HG02798 (cell line): ENCODE results near the gene THBS1.

ENCODE experiments used
- ATAC-seq: cut with Tn5 transposase; IDR thresholded peaks from one replicate; pipeline ENCODE4 v1.9.1; 2021; ENCODE audit warnings: mild to moderate bottlenecking; ENCODE audit not compliant: unreplicated experiment, poor library complexity

The THBS1 gene

DNA sequence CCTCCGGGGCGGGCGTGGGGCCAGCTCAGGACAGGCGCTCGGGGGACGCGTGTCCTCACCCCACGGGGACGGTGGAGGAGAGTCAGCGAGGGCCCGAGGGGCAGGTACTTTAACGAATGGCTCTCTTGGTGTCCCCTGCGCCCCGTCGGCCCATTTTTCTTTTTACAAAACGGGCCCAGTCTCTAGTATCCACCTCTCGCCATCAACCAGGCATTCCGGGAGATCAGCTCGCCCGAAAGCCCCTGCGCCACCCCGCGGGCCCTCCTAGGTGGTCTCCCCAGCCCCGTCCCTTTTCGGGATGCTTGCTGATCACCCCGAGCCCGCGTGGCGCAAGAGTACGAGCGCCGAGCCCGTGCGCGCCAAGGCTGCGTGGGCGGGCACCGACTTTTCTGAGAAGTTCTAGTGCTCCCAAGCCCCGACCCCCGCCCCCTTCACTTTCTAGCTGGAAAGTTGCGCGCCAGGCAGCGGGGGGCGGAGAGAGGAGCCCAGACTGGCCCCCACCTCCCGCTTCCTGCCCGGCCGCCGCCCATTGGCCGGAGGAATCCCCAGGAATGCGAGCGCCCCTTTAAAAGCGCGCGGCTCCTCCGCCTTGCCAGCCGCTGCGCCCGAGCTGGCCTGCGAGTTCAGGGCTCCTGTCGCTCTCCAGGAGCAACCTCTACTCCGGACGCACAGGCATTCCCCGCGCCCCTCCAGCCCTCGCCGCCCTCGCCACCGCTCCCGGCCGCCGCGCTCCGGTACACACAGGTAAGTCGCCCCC lies at the start of gene THBS1:
Gene THBS1 (plus strand): TSS at position 595 of the 757 bp plus-strand sequence. CDS start 779 bp downstream, outside the sequence.
- ATAC-seq = peak; percentile 7

DNA sequence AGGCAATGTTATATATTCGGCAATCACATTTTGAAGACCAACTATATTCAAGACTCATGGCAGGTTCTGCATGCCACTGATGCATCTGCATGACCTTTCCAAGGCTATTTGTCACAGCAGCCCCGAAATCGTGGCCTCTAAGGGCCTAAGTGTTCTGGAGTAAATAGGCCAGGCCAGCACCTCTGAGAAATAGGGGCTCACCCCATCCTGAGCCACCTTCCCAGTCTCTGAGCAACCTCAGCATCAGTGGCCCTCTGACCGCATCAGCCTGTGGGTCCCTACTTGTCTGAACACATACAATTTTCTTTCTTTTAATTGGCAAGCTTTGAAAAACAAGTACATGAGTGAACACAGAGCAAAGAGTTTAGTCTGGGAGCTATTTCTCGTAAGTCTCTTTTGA lies 45.9 kb upstream of the THBS1 start:
- ATAC-seq = no peak

DNA sequence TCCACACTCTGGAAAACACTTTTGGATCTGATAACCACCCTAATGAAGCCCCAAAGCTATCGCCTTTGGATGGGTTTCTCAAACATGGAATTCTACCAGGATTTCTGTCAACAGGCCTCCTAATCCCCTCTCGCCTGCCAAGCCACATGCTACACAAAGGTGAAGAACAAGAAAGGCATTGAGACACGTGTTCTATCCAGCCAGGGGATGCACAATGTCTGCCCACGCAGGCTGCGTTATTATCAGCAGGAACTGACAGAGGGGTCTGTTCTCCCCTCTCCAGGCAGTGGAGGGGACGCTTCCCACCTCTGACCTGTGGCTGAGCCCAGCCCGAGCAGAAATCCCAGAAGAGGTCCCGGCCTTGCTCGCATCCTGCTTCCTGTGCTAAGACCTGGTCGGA lies 45.4 kb upstream of the THBS1 start:
- no peak for ATAC-seq

DNA sequence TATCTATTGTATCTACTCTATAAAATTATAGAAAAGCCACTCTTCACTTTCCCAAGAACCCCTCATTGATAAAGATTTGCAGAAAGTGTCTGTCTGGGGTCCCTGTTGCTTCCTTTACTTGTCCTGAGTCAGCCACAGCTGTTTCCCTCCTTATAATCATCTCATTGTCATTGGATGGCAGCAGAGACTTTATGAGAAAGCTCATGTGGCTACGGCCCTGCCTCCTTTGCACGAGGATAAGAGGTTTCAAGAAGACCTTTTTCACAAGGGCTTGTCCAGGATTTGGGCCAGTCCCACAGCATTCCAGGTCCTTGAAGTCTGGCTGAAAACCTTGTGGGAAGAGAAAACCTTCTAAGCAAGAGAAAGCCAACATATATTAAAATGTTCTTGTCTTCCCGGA lies 41.9 kb upstream of the THBS1 start:
- no peak for ATAC-seq

GRCh38 chr15:39539466-39539865 lies 41.4 kb upstream of the THBS1 start:
- ATAC-seq = no peak

- no peak for ATAC-seq
Observed at GRCh38 chr15:39539973-39540558, 40.8 kb upstream of the THBS1 start.

- ATAC-seq = no peak
Observed at GRCh38 chr15:39542385-39543065, 38.4 kb upstream of the THBS1 start.

GRCh38 chr15:39543651-39544050 lies 37.2 kb upstream of the THBS1 start:
- ATAC-seq = no peak

DNA sequence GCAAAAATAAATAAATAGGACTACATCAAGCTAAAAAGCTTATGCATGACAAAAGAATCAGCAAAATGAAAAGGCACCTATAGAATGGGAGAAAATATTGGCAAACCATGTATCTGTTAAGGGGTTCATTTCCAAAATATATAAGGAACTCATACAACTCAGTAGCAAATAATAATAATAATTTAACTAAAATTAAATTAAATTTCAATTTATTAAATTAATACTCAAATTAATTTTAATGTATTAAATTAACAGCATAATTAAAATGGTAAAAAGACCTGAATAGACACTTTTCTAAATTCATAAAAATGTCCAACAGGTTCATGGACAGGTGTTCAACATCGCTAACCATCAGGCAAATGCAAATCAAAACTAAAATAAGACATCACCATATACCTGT lies 34.0 kb upstream of the THBS1 start:
- no peak for ATAC-seq

GRCh38 chr15:39548561-39548960 lies 32.3 kb upstream of the THBS1 start:
- no peak for ATAC-seq

DNA sequence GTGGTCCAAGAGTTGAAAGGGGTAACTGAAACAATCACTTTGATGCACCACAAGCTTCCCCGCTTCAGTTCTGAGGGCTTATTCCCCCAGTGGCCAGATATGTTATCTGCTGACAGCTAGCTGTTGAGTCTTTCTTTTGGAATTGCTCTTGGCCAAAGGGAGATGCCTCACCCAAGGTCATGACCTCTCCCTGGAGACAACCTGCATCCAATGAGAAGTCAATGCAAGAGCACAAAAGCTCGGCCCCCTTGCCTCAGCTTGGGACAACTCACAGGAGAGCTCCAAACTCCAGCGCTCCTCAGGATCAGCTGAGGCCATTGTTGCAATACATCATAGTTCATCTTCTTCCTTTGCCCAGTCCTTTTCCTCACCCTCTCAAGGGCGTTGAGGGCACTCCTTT lies 31.0 kb upstream of the THBS1 start:
- ATAC-seq = no peak

DNA sequence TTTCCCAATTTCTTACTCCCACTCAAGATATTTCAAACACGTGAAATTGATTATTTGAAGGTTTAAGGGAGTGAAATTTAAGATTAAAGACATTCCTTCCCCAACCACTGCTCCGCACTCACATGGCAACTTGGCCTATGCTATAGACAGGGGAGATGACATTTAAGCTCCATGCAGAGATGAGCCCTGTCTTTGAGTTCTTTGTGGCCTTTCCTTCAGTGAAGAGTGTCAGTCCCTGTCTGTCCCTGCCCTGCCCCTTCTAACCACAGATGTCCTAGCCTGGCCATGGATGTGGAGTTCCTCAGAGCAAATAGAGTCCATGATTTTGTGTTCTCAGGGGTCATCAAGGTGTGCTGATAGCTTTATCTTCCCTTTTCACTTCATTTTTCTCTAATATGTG lies 29.4 kb upstream of the THBS1 start:
- no peak for ATAC-seq

GRCh38 chr15:39552556-39552955 lies 28.3 kb upstream of the THBS1 start:
- ATAC-seq = no peak

- ATAC-seq = peak; percentile 52
Observed at GRCh38 chr15:39553947-39554693, 26.8 kb upstream of the THBS1 start.

- no peak for ATAC-seq
Observed at GRCh38 chr15:39554746-39555387, 26.0 kb upstream of the THBS1 start.

GRCh38 chr15:39555885-39556284 lies 25.0 kb upstream of the THBS1 start:
- ATAC-seq = no peak

GRCh38 chr15:39556461-39556860 lies 24.4 kb upstream of the THBS1 start:
- no peak for ATAC-seq

GRCh38 chr15:39558421-39558820 lies 22.5 kb upstream of the THBS1 start:
- no peak for ATAC-seq

DNA sequence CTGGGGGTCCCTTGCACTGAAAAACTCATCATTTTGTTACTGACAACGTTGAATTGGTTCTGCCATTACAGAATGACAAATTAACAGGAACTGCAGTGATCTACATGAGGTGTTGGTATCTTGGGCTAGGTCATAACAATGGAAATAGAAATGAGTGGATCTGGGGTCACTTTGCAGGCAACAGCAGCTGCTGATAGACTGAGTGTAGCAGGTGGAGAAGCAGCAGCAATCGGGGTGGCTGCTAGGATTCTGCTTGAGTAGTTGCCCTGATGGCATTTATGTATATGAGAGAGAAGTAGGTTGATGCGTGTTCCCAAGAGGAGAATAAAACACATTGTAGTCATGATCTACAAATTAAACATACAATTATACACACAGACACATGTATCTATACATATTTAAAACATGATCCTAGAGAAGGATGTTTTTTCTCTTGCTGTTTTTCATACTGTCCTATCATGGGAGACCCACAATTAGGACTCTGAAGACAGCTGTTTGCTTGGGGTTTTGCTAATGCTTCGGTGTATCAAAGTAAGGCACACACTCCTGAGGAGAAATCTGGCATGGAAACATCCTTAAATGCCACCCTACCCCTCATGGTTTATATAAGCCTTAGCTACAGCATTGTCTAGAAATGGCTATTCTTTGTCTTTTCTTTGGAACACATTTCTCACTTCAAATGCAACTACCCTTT lies 15.8 kb upstream of the THBS1 start:
- ATAC-seq = no peak

DNA sequence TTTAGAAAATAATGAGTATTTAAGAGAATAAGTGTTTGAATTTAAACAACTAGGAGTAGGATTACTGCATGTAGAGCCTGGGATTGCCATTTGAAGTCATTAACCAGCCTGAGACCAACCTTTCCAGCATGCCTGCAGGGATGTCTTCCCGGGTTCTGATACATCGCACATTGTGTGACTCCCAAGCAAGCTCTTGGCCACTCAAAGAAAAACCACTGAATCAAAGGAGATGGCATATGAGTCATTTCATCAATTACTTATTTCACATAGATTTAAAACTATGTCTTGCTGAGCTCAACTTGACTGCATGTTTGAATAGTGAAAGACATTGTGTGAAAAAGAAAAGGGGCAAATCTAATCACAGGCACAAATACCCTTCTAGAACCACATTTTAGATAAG lies 15.0 kb upstream of the THBS1 start:
- ATAC-seq = no peak
